GM19239 (cell line): Measurements from ENCODE around the gene HOXD8.

Experiments used
- DNase-seq: peaks from one replicate; pipeline ENCODE4 v3.0.0; 2011; ENCODE audit warnings: low spot score; ENCODE audit not compliant: insufficient read length
- FAIRE-seq: peaks from 2 replicates; lab custom pipeline; 2011; peaks lifted over from hg19 to GRCh38; lab: Jason Lieb, UNC

The HOXD8 gene

GRCh38 chr2:176101216-176101830, 28.2 kb upstream of the HOXD8 start:
- DNase-seq (no peak), FAIRE-seq (no peak)

GRCh38 chr2:176101842-176102241, 27.7 kb upstream of the HOXD8 start:
- DNase-seq (no peak), FAIRE-seq (no peak)

- no peak for DNase-seq
- no peak for FAIRE-seq
Observed at GRCh38 chr2:176102309-176102866, 27.1 kb upstream of the HOXD8 start.

GRCh38 chr2:176103194-176103593, 26.3 kb upstream of the HOXD8 start:
- FAIRE-seq (no peak), DNase-seq (no peak)

GRCh38 chr2:176103742-176104315, 25.7 kb upstream of the HOXD8 start:
- DNase-seq: no peak
- FAIRE-seq: no peak

- FAIRE-seq: no peak
Observed at GRCh38 chr2:176104316-176105077, 25.0 kb upstream of the HOXD8 start.

GRCh38 chr2:176105078-176105729, 24.3 kb upstream of the HOXD8 start:
- DNase-seq: no peak
- FAIRE-seq: no peak

More at GRCh38 chr2:176104316-176105077, 25.0 kb upstream of the HOXD8 start:
- no peak for DNase-seq

- no peak for DNase-seq
- no peak for FAIRE-seq
Observed at GRCh38 chr2:176105730-176106580, 23.6 kb upstream of the HOXD8 start.

GRCh38 chr2:176106581-176107539, 22.6 kb upstream of the HOXD8 start, which contains the start of gene HOXD11:
Gene HOXD11, plus strand, starts transcription at chr2:176107280. Its CDS starts 76 bp downstream, at chr2:176107356.
- no peak for FAIRE-seq
- DNase-seq: no peak

GRCh38 chr2:176107731-176108181, 21.7 kb upstream of the HOXD8 start:
- no peak for FAIRE-seq

GRCh38 chr2:176109192-176109901, 20.2 kb upstream of the HOXD8 start:
- no peak for DNase-seq
- FAIRE-seq: no peak

More at GRCh38 chr2:176107731-176108181, 21.7 kb upstream of the HOXD8 start:
- DNase-seq: no peak

- FAIRE-seq (no peak), DNase-seq (no peak)
Observed at GRCh38 chr2:176109946-176110345, 19.6 kb upstream of the HOXD8 start.

- DNase-seq (no peak), FAIRE-seq (no peak)
Observed at GRCh38 chr2:176110415-176111308, 18.8 kb upstream of the HOXD8 start.

GRCh38 chr2:176111309-176111663, 18.2 kb upstream of the HOXD8 start:
- FAIRE-seq: no peak
- no peak for DNase-seq

GRCh38 chr2:176111846-176112374, 17.6 kb upstream of the HOXD8 start:
- DNase-seq: no peak
- FAIRE-seq: no peak

GRCh38 chr2:176112375-176113302, 16.9 kb upstream of the HOXD8 start:
- FAIRE-seq: no peak
- no peak for DNase-seq
